ENCODE data around the gene CLRN1. TPM values are rescaled to one million over a fixed set of nuclear protein-coding genes. Genes with fewer than 3 reads are reported as not detected.

CLRN1 gene
- polyA plus RNA-seq, 1 donor from 2014 or later: 0.27 TPM

DNA sequence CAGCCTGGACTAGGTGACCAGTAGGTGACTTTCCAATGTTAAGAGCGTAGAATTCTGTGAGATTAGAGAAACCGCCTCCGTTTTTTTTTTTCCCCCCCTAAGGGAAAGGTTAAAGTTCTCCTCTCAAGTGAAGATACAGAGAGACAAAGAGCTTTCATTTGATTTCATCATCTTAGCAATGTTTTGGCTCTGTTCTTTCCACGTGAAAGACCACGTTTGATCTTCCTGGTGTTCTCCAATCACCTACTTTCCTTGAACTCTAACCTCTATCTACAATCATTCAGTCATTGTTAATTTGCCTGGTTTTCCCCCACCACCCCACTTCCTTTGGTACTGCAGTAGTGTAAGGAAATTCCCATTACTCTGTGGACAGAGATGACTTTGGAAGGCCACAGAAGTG lies 36.9 kb upstream of the CLRN1 start:
- Histone ChIP-seq H3K4me3 (ENCODE audit: low read length) (no peak overlapping the region), H4K20me1 (ENCODE audit: insufficient read depth) (no peaks in the 10 kb centered on the region), H3K9me2 (ENCODE audit: insufficient read depth, low read length) (no peaks in the 10 kb centered on the region), H3K27me3 (ENCODE audit: insufficient read depth, low read depth, low read length) (no peaks in the 10 kb centered on the region), H3K9me3 (ENCODE audit: low read length) (no peaks in the 10 kb centered on the region), H2AFZ (ENCODE audit: low read depth, low read length) (no peak overlapping the region), H3K27ac (ENCODE audit: low read length) (no peak overlapping the region), H3K4me2 (ENCODE audit: low read length) (no peak overlapping the region), H3K79me2 (replicated peaks; ENCODE audit: insufficient read depth, low read length) (no peaks in the 10 kb centered on the region), H3K9ac (ENCODE audit: low read length) (no peak overlapping the region), H3K36me3 (ENCODE audit: insufficient read depth, low read length) (no peaks in the 10 kb centered on the region), H3F3A (ENCODE audit: insufficient read depth, low read length, poor library complexity, severe bottlenecking) (no peaks in the 10 kb centered on the region)
- TF ChIP-seq RAD21 (conservative IDR thresholded peaks at IDR 0.05): no peak
- TF ChIP-seq, protein P1, sequence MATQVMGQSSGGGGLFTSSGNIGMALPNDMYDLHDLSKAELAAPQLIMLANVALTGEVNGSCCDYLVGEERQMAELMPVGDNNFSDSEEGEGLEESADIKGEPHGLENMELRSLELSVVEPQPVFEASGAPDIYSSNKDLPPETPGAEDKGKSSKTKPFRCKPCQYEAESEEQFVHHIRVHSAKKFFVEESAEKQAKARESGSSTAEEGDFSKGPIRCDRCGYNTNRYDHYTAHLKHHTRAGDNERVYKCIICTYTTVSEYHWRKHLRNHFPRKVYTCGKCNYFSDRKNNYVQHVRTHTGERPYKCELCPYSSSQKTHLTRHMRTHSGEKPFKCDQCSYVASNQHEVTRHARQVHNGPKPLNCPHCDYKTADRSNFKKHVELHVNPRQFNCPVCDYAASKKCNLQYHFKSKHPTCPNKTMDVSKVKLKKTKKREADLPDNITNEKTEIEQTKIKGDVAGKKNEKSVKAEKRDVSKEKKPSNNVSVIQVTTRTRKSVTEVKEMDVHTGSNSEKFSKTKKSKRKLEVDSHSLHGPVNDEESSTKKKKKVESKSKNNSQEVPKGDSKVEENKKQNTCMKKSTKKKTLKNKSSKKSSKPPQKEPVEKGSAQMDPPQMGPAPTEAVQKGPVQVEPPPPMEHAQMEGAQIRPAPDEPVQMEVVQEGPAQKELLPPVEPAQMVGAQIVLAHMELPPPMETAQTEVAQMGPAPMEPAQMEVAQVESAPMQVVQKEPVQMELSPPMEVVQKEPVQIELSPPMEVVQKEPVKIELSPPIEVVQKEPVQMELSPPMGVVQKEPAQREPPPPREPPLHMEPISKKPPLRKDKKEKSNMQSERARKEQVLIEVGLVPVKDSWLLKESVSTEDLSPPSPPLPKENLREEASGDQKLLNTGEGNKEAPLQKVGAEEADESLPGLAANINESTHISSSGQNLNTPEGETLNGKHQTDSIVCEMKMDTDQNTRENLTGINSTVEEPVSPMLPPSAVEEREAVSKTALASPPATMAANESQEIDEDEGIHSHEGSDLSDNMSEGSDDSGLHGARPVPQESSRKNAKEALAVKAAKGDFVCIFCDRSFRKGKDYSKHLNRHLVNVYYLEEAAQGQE (IDR thresholded peaks at IDR 0.05; ENCODE audit: borderline replicate concordance): no peak
- no peak for TF ChIP-seq MXI1 (conservative IDR thresholded peaks at IDR 0.05; ENCODE audit: poor library complexity, severe bottlenecking)
- no peak for TF ChIP-seq EZH2 (IDR thresholded peaks at IDR 0.05; ENCODE audit: borderline replicate concordance, insufficient read depth, low read length, poor library complexity, severe bottlenecking)
- no peak for TF ChIP-seq TAF1 (IDR thresholded peaks at IDR 0.05; ENCODE audit: low read depth)
- TF ChIP-seq POLR2AphosphoS5 (IDR thresholded peaks at IDR 0.05): no peak
- TF ChIP-seq, protein P2, sequence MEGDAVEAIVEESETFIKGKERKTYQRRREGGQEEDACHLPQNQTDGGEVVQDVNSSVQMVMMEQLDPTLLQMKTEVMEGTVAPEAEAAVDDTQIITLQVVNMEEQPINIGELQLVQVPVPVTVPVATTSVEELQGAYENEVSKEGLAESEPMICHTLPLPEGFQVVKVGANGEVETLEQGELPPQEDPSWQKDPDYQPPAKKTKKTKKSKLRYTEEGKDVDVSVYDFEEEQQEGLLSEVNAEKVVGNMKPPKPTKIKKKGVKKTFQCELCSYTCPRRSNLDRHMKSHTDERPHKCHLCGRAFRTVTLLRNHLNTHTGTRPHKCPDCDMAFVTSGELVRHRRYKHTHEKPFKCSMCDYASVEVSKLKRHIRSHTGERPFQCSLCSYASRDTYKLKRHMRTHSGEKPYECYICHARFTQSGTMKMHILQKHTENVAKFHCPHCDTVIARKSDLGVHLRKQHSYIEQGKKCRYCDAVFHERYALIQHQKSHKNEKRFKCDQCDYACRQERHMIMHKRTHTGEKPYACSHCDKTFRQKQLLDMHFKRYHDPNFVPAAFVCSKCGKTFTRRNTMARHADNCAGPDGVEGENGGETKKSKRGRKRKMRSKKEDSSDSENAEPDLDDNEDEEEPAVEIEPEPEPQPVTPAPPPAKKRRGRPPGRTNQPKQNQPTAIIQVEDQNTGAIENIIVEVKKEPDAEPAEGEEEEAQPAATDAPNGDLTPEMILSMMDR (IDR thresholded peaks at IDR 0.05; ENCODE audit: poor library complexity, severe bottlenecking): no peak
- no peak for TF ChIP-seq SMC3 (conservative IDR thresholded peaks at IDR 0.05; ENCODE audit: poor library complexity)
- no peak for TF ChIP-seq EP300 (conservative IDR thresholded peaks at IDR 0.05; ENCODE audit: poor library complexity, severe bottlenecking)

DNA sequence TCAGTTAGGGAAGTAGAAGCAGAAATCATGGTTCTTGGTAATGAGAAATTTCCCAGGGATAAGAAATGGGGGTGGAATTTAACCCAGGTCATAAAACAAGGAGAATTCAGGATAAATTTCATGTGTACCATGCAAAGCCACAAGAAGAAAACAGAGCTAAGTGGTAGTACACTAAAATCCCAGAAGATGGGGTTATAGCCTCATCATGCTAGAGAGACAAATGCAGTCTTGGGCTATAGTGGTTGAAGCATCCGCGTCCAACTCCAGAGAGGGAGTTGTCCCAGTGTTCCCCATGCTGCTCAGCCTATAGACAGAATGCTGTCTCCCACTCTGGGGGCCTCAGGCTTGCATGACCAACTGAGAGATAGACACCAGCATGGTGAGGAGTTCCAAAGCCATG lies 36.2 kb upstream of the CLRN1 start:
- H3K27ac ChIP-seq (ENCODE audit: low read length): no peak overlapping the region
- no peak overlapping the region for H3K4me2 ChIP-seq (ENCODE audit: low read length)
- H4K20me1 ChIP-seq (ENCODE audit: insufficient read depth): no peaks in the 10 kb centered on the region
- H3K36me3 ChIP-seq (ENCODE audit: insufficient read depth, low read length): no peaks in the 10 kb centered on the region
- H3K9me3 ChIP-seq (ENCODE audit: low read length): no peaks in the 10 kb centered on the region
- H3K9me2 ChIP-seq (ENCODE audit: insufficient read depth, low read length): no peaks in the 10 kb centered on the region
- H3F3A ChIP-seq (ENCODE audit: insufficient read depth, low read length, poor library complexity, severe bottlenecking): no peaks in the 10 kb centered on the region
- no peak overlapping the region for H2AFZ ChIP-seq (ENCODE audit: low read depth, low read length)
- H3K79me2 ChIP-seq (replicated peaks; ENCODE audit: insufficient read depth, low read length): no peaks in the 10 kb centered on the region
- no peaks in the 10 kb centered on the region for H3K27me3 ChIP-seq (ENCODE audit: insufficient read depth, low read depth, low read length)
- no peak overlapping the region for H3K4me3 ChIP-seq (ENCODE audit: low read length)
- H3K9ac ChIP-seq (ENCODE audit: low read length): no peak overlapping the region
- TF ChIP-seq EP300 (conservative IDR thresholded peaks at IDR 0.05; ENCODE audit: poor library complexity, severe bottlenecking): no peak
- no peak for TF ChIP-seq POLR2AphosphoS5 (IDR thresholded peaks at IDR 0.05)
- TF ChIP-seq, protein P1 (IDR thresholded peaks at IDR 0.05; ENCODE audit: borderline replicate concordance): no peak
- TF ChIP-seq SMC3 (conservative IDR thresholded peaks at IDR 0.05; ENCODE audit: poor library complexity): peak; percentile 63
- TF ChIP-seq EZH2 (IDR thresholded peaks at IDR 0.05; ENCODE audit: borderline replicate concordance, insufficient read depth, low read length, poor library complexity, severe bottlenecking): no peak
- no peak for TF ChIP-seq TAF1 (IDR thresholded peaks at IDR 0.05; ENCODE audit: low read depth)
- TF ChIP-seq RAD21 (conservative IDR thresholded peaks at IDR 0.05): peak; percentile 66
- TF ChIP-seq, protein P2 (IDR thresholded peaks at IDR 0.05; ENCODE audit: poor library complexity, severe bottlenecking): peak; percentile 52
- no peak for TF ChIP-seq MXI1 (conservative IDR thresholded peaks at IDR 0.05; ENCODE audit: poor library complexity, severe bottlenecking)

Measured in neural cell (in vitro differentiated cells).